Glutamatergic neuron (in vitro differentiated cells): ENCODE measurements around the gene RAB11FIP2. TPM values are rescaled to one million over a fixed set of nuclear protein-coding genes. Genes with fewer than 3 reads are reported as not detected.
A peak's percentile ranks its signal among the peaks of the same experiment; 100 is the strongest.

Source experiments
- DNase-seq: peaks from one replicate; pipeline ENCODE4 v3.0.0; 2022
- H3K27ac Mint-ChIP-seq: one replicate; pipeline ENCODE4 v1.8.0; 2020; ENCODE audit warnings: mild to moderate bottlenecking, mixed read lengths, inconsistent platforms; ENCODE audit not compliant: unreplicated experiment
- H3K27me3 Mint-ChIP-seq: one replicate; pipeline ENCODE4 v1.8.0; 2020; ENCODE audit warnings: mild to moderate bottlenecking, moderate library complexity, mixed read lengths, inconsistent platforms; ENCODE audit not compliant: unreplicated experiment
- H3K36me3 Mint-ChIP-seq: one replicate; pipeline ENCODE4 v1.8.0; 2020; ENCODE audit warnings: mild to moderate bottlenecking, mixed read lengths, inconsistent platforms; ENCODE audit not compliant: unreplicated experiment
- H3K4me1 Mint-ChIP-seq: one replicate; pipeline ENCODE4 v1.8.0; 2020; ENCODE audit warnings: mild to moderate bottlenecking, low read depth, mixed read lengths, inconsistent platforms; ENCODE audit not compliant: unreplicated experiment
- H3K4me3 Mint-ChIP-seq: one replicate; pipeline ENCODE4 v1.8.0; 2020; ENCODE audit warnings: mild to moderate bottlenecking, mixed read lengths, inconsistent platforms; ENCODE audit not compliant: unreplicated experiment
- H3K9me3 Mint-ChIP-seq: one replicate; pipeline ENCODE4 v1.8.0; 2020; ENCODE audit warnings: mild to moderate bottlenecking, moderate library complexity, mixed read lengths, inconsistent platforms; ENCODE audit not compliant: unreplicated experiment
- total RNA-seq: library from RNA; stranded (reverse); fragmentation: NEBNext Ultra II Directional; extraction: Animal tissue kit (Norgen Biotek cat#: 25700); gene quantifications from one replicate; pipeline ENCODE4 v1.2.1, GENCODE V29; 2021; ENCODE audit not compliant: unreplicated experiment
- TF ChIP-seq, protein P1 (sequence below): fragments of 200-600 bp; sonication (generic); IDR thresholded peaks from one replicate; pipeline ENCODE4 v1.5.0; 2021; ENCODE audit not compliant: partially characterized antibody, unreplicated experiment

The RAB11FIP2 gene
- total RNA-seq, 1 donor from 2014 or later = 21.8 TPM

DNA sequence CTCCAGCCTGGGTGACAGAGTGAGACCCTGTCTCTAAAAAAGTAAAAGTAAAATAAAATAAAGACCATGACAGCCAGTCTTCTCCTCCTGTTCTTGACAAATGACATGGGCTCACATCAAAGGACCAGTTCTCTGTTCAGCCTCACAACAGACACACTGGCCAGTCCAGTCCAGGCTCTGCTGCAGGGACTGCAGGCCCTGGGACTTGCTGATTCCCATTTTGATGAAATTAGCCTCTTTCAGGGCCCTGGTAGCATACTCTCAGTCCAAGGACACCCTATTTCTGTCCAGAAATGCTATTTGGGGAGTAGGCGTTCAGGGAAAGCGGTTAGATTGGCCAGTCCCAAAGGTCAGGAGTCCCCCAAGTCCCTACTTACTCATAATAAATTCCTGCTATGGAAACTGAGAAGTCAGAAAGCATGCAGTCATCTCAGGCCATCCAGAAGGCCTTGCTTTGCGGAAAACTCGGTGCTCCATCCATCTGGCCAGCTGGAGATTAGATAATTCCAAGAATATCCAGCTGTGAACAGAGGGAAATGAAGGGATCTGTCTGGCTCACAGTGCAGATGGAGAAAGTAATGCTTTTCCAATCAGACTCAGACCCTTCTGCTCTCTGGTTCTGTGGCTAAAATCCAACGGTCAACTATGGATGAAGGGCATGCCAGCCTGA, 74.4 kb downstream of the RAB11FIP2 start:
- TF ChIP-seq, protein P1, sequence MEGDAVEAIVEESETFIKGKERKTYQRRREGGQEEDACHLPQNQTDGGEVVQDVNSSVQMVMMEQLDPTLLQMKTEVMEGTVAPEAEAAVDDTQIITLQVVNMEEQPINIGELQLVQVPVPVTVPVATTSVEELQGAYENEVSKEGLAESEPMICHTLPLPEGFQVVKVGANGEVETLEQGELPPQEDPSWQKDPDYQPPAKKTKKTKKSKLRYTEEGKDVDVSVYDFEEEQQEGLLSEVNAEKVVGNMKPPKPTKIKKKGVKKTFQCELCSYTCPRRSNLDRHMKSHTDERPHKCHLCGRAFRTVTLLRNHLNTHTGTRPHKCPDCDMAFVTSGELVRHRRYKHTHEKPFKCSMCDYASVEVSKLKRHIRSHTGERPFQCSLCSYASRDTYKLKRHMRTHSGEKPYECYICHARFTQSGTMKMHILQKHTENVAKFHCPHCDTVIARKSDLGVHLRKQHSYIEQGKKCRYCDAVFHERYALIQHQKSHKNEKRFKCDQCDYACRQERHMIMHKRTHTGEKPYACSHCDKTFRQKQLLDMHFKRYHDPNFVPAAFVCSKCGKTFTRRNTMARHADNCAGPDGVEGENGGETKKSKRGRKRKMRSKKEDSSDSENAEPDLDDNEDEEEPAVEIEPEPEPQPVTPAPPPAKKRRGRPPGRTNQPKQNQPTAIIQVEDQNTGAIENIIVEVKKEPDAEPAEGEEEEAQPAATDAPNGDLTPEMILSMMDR = no peak
- no peak for DNase-seq
- Mint-ChIP-seq H3K36me3 (no peaks in the 10 kb centered on the region), H3K4me1 (peaks cover 8% of the 10 kb centered on the region), H3K4me3 (no peak overlapping the region), H3K27ac (no peak overlapping the region), H3K27me3 (peaks cover 5% of the 10 kb centered on the region), H3K9me3 (no peaks in the 10 kb centered on the region)

- peaks cover 5% of the 10 kb centered on the region for H3K27me3 Mint-ChIP-seq
- DNase-seq = no peak
- no peaks in the 10 kb centered on the region for H3K9me3 Mint-ChIP-seq
- no peak overlapping the region for H3K4me3 Mint-ChIP-seq
- TF ChIP-seq, protein P1 = no peak
- peaks cover 12% of the 10 kb centered on the region for H3K4me1 Mint-ChIP-seq
- H3K27ac Mint-ChIP-seq = no peak overlapping the region
- no peaks in the 10 kb centered on the region for H3K36me3 Mint-ChIP-seq
Measured at GRCh38 chr10:117970962-117971361, 75.8 kb downstream of the RAB11FIP2 start.

GRCh38 chr10:117969592-117969991, 77.1 kb downstream of the RAB11FIP2 start:
- Mint-ChIP-seq H3K9me3 (no peaks in the 10 kb centered on the region), H3K27ac (no peak overlapping the region), H3K36me3 (no peaks in the 10 kb centered on the region), H3K27me3 (peaks cover 5% of the 10 kb centered on the region), H3K4me1 (peaks cover 12% of the 10 kb centered on the region), H3K4me3 (no peak overlapping the region)
- TF ChIP-seq, protein P1 = no peak
- no peak for DNase-seq

GRCh38 chr10:117968354-117969182, 78.2 kb downstream of the RAB11FIP2 start:
- Mint-ChIP-seq H3K4me1 (peaks cover 10% of the 10 kb centered on the region), H3K36me3 (no peaks in the 10 kb centered on the region), H3K27ac (no peak overlapping the region), H3K27me3 (peaks cover 5% of the 10 kb centered on the region), H3K9me3 (no peaks in the 10 kb centered on the region), H3K4me3 (no peak overlapping the region)
- TF ChIP-seq, protein P1 = no peak
- peak; percentile 40 for DNase-seq
